NCI-H2107 (cell line): ENCODE measurements around the gene ITGA2.

Source experiments
- DNase-seq: peaks from one replicate; lab custom pipeline; 2025; lab: John Stamatoyannopoulos, UW

ITGA2 gene

DNA sequence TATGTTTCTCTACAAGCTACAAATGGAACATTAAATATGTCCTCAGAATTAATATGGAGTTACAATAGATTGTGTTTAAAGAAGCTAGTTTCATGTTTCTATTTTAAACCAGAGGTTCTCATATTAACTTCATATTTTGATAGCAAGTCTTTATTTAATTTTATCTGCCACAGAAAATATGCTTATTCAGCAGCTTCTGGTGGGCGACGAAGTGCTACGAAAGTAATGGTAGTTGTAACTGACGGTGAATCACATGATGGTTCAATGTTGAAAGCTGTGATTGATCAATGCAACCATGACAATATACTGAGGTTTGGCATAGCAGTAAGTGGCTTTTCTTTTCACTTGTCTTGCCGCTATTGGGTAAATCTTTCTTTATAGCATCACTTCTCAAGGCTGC, 66.2 kb downstream of the ITGA2 start:
- DNase-seq: no peak

DNA sequence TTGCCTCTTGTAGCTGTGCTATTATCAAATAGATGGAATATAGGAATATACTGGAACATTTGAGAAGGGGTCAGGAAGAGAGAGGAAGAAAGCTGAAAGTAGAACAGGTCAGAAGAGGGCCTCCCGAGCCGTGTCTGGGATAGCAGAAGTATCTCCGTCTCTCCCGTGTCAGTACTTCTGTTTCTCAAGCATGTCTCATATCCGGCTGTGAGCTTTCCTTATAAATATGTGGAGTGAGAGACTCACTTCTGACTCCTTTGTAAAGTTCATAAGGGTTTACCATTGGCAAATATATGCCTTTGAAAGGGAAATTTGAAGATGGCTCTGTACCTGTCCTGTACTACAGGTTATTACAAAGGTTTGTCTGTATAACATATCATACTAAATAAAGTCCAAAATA, 70.1 kb downstream of the ITGA2 start:
- no peak for DNase-seq

DNA sequence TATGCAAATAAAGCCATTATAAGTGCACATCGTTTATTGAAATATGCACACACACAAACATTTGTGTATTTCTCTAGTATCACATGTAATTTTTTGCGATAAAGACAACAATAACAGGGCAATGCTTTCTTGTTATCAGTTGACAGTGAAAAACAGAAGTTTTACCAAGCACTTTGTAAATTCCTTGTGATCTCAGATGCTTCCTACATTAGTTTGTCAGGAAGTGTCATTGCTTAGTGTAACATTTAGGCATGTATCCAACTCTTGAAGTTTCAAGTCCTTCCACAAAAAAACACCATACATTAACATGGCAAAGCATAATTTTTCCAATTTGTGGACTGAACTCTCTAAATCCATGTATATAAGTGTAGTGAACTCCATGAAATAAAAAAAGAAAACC, 74.0 kb downstream of the ITGA2 start:
- no peak for DNase-seq

DNA sequence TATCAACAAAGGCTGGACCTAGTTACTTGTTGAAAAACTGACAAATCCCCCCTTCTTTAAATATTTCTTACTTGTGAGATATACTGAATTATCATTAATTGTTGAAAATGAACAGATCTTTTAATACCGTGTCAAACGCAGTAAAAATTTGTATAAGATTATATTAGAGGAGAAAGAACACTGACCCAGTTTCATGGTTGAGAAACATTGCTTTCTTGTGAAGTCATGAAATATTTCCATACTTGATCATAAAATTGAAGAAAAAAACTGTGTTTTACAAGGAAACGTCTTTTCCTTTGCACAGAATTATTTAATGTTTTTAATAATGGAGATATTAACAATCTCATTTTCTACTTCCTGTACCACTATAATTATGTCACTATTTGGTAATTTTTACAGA, 74.6 kb downstream of the ITGA2 start:
- no peak for DNase-seq

DNA sequence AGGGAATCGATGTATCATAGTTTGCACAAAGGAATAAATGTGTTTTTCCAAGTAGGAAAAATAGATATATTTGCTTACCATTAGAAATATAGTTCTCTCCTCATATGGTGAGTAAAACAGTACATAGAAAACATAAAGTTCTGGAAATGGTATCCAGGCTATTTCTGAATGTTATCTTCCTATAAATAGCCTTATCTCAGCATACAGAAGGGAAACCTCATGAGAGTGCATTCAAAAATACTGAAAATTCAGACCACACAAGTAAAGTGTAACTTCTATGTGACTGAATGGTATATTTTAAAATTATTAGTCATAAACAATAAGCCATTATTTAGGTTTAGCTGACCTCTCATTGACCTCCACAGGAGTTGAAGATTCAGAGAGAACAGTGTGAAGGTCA, 76.9 kb downstream of the ITGA2 start:
- no peak for DNase-seq

DNA sequence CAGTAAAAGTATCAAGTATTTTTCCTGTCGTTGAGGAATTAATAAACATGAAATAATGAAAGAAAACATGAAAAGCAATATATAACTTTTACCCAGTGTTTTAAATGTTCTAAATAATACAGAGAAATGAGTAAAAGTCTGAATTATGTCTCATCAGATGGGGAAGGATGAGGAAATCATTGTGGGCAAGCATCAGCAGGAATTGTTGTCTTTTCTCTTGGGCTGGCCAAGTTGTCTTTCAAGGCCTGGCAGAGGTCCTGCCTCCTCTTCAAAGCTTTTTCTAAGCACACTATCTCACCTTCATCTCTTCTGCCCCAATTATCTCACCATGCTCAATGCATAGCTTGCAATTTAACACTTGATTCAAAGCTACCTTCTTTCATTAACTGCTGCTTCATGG, 78.5 kb downstream of the ITGA2 start:
- DNase-seq: no peak

DNA sequence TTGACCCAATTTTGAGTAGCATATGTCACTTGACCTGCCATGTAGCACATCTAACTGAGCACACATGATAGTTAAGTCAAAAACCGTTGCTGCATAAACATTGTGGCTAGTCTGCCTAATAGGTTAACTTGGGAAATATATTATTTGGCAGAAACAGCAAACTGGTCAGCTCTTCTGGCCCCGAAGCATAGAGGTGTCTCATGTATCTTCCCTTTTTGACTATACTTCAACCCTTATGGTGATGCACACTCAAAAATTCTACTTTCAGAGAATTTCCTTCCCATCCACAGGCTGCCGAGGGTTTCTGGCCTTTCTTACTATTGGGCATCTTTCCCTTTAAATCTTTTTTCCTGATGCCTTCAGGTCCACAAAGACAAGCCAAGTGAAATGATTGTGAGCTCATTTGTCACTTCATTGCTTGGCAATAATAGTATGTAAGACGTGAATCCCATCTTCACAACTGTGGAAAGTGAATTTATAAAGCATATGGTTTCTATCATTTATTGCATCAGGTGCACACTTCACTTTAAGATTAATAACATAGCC, 79.2 kb downstream of the ITGA2 start:
- no peak for DNase-seq

DNA sequence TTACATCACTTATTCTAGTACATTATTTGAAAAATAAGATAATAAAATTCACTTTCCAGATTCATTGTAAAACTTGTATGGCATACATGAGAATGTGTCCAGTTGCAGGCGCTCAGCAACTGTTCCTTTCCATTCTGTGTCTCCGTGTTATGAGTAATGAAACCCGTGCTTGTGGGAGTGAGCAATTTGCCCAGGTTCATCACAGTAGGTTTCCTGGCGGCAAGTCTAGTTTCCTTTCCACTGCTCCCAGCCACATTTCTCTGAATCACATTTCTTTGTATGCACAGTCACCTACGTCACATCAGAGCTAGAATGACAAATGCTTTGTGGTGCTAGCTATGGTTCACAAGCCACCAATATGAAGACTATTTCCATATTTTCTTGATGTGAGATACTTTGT, 80.5 kb downstream of the ITGA2 start:
- no peak for DNase-seq

DNA sequence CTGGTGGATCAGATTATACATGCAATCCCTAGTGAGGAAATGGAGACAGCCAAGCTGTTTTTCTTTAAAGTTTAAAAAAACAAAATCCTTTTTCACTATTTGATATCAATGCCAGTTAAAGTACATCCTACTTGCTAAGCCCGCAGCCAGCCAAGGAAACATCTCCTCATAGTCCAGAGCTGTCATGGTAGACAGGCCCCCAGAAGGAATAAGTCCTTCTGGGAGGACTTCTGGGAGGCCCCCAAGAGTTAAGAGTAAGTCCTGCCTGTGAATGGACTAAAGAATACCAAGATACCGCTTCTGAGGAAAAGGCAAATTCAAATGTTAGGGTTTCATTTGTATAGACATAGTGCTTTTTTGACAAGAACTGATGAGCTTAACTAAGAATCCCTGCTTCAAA, 82.1 kb downstream of the ITGA2 start:
- no peak for DNase-seq

DNA sequence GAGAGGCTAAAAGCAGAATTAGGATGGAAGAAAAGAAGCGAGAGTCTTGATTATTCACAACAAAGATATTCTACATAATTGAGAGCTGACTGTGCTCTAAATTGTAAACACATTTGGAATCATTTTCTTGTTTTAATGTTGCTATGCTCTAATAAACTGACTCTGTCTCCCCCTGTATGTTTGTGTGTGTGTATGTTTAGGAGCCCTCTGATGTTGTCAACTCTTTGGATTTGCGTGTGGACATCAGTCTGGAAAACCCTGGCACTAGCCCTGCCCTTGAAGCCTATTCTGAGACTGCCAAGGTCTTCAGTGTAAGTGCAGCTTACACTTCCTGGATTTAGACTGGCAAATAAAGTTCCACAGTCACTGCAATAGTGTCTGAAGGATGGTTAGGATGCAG, 82.6 kb downstream of the ITGA2 start:
- DNase-seq: no peak

DNA sequence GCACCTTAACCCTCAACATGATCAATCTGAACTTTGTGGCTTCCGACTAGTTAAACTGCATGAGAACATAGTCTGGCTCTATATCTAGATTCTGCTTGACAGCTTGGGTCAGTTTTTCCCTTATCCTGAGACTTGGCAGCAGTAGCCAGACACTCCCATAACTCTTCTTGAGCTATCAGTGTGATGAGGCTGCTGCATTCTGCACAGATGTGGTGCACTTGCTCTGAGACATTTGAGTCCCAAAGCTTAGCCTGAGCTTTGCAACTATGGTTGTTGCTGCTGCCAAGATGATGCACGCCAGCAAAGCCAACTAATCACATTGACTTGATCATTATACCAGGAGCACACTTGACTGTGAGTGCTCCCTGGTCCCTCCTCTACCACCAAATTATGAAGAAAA, 84.2 kb downstream of the ITGA2 start:
- DNase-seq: no peak

DNA sequence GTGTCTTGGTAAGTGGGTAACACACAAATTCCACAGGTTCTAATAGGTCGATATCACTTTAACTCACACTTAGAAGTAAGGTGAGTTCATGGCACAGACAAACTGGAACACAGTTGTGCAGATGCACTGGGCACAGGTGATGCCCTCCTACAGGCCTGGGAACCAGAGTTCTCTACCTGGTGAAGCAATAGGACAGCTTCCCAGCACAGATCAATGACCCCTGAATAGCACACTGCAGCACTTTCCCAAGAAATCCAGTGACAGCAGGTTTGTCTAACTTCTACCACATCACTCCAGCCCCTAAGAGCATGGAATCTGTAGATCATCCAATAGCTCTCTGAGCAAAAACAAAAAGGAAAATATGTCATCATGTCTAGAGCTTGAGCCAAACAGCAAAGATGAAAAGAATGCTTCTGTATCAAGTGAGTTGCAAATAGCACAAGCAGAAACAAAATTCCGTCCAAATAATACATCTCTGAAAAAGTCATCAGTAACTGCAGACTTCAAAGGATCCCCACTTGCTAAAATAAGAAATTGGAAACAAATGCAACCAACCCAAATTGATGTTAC, 86.9 kb downstream of the ITGA2 start:
- no peak for DNase-seq

DNA sequence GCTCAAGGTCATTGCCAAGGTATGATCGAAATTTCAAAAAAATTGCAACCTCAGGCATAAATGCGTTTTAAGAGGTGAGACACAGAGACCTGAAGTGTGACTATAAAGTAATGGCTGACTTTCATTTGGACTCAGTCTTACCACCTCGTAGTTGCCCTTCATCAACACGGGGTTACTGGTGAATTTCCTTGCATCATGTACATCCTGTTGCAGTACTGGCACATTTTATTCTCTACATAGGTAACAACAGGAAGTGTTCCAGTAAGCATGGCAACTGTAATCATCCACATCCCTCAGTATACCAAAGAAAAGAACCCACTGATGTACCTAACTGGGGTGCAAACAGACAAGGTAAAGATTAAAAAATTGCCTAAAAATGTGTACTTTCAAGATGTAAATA, 91.1 kb downstream of the ITGA2 start:
- no peak for DNase-seq

DNA sequence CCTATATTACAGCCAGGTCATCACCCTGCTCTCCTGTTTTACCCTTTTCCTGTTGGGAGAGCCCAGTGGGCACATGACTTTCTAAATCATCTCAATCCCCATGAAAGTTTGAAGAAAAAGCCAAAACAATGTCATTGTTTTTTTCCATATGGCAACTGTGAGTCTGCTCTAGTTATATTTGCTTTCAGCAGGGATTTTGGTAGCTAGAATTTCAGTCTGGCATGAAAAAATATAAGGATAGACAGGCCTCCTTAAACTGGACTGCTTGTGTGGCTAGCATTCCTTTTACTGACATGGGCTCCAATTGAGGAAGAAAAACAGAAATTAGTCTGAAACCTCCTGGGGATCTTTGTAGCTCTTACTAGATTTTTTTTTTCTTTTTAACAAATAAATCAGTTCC, 94.8 kb downstream of the ITGA2 start:
- no peak for DNase-seq

DNA sequence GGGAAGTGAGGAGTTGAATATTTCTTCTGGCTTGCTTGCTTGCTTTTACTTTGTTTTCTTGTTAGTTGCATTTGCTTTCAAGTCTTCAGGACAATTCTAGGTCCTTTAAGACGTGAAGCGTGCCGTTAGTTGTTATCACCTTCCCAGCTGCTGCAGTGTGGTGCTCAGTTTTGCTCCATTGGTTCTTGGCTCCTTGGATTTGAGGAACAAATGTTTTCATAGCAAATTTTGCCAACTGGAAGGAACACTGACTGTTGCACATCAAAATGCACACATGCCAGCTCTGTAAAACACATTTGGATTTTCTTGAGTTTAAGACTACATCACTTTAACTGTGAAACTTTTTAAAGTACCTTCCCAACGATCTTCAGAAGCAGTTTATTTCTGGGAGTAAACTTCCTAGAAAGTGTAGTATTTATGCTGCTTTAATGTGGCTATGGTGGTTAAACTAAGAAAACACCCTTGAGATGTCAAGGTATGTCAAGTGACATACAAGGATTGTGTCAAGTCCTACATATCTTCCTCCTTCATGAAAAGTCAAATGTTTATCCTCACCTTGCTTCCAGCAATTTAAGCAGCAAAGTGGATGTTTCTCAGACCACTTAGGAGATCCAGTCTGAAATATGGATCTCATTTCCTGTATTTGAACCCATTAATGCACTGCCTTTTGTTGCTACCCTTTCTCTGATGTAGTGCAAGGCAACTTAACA, 95.5 kb downstream of the ITGA2 start:
- DNase-seq: no peak

DNA sequence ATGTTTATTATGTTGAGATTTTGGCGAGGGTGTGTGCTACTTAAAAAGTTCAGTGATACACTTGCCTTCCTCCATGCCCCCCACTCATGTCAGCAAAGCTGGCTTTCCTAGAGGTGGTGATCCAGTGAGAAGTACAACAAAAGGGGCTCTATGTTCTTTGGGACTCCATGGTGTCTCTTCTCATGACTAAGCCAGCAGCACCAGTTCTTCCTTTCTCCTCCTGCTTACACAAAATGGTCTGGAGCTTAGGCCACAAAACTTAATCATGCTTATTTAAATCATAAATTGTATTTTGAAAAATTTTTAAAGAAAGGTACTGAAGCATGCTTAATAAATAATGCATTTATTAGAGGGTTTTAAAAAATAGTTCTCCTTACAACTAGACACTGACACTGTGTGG, 98.0 kb downstream of the ITGA2 start:
- no peak for DNase-seq

DNA sequence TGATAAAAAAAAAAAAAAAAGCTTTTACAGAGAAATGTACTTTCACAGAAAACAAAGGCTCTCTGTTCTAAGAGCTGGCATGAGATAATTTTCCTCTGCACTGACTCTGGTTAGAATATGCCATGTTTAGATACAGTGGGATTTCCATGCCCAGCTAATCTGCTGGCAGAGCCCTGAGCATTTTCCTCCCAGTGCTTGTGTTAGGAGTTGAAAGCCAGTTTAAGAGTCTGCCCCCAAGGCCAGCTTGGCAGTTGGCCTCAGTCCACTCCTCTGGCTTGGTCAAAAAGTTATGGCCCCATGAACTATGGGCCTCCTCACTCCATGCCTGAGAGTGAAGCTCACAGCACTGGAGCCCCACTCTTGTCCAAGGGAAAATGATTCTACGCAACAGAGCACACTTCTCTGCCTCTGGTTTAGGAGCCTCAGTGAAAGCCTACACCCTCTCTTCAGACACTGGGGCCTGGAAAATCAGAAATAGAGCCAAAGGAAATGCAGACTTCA, 98.5 kb downstream of the ITGA2 start:
- DNase-seq: no peak

DNA sequence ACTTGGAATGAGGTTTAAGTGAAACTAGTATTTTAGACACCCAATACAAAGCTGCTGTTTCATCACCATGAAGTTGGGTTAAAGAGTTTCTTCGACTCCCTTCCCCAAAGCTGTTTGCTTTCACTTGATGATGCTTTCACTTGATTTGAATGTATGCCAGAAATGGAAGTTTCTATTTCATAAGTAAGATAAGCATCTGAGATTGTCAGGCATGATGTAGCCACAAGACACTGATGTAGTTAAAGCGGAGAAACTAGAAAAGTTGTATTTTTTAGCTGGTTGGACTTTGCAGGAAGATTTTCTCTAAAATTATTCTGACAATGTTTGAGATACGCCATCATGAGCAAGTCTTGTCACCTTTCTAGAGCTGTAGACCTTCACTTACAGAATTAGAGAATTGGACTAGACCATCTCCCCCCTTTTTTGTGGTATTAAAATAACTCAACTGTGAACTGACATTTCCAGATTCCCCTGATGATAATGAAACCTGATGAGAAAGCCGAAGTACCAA, 100.4 kb downstream of the ITGA2 start:
- no peak for DNase-seq

DNA sequence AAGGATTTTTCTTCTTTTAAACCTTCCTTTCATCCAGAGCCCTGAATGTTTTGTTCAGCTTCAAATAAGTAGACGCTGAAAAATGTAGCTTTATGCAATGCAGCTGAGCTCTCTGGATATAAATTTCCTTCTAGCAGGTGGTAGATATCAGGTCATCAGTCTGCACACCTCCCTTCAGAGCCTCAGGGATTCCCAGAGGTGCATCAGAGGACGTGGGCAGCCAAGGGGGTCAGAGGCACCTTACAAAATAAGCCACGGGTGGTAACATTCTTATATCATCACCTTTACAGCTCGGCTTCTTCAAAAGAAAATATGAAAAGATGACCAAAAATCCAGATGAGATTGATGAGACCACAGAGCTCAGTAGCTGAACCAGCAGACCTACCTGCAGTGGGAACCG, 101.1 kb downstream of the ITGA2 start:
- no peak for DNase-seq

DNA sequence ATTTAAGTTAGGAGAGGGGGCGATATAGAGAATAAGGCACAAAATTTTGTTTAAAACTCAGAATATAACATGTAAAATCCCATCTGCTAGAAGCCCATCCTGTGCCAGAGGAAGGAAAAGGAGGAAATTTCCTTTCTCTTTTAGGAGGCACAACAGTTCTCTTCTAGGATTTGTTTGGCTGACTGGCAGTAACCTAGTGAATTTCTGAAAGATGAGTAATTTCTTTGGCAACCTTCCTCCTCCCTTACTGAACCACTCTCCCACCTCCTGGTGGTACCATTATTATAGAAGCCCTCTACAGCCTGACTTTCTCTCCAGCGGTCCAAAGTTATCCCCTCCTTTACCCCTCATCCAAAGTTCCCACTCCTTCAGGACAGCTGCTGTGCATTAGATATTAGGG, 102.1 kb downstream of the ITGA2 start:
- DNase-seq: no peak

DNA sequence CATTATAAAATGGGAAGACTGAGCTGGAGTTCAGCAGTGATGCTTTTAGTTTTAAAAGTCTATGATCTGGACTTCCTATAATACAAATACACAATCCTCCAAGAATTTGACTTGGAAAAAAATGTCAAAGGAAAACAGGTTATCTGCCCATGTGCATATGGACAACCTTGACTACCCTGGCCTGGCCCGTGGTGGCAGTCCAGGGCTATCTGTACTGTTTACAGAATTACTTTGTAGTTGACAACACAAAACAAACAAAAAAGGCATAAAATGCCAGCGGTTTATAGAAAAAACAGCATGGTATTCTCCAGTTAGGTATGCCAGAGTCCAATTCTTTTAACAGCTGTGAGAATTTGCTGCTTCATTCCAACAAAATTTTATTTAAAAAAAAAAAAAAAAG, 103.1 kb downstream of the ITGA2 start:
- DNase-seq: no peak

DNA sequence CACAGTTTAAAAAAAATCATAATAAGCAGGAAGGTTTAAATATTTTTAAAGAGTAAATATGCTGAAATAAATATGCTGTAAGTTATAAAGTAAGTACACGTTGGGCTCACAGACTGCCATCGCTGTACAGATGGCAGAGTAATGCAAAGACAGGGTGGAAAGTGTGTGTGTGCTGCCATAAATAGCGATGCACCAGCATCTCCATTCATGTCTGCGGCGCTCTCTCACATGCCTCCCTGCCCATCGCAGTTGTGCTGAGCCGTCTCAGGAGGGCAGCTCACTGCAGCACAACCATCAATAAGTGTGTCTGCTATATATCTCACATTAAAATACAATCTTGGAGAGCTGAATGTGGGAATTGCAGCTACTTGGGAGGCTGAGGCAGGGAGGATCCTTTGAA, 106.1 kb downstream of the ITGA2 start:
- no peak for DNase-seq

DNA sequence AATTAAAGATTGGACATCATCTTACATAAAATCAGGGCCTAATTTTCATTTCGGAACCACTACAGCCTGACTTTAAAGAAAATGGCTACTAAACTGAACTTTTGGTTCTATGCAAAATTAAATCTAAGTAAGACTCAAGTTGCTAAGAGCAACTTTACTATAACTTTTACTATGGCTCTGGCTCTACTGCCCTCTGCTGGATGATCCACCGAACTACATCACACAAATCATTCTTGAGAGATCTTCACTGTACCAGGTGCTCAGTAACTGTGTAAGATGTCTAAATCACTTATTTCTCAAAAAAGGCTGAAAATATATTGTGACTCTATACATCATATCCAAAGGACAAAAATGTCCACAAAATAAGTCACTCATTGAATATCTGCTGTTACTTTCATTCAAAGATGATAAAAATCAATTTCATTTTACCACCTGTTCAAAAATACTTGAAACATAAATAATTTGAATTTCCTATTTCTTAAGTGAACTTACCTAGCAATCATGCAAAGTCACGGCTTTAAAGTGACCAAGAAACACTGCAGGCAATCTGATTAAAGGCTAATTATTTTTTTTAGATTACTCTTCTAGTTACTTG, 106.9 kb downstream of the ITGA2 start:
- DNase-seq: no peak
